ENCODE data around the gene CLBA1.

Gene CLBA1

DNA sequence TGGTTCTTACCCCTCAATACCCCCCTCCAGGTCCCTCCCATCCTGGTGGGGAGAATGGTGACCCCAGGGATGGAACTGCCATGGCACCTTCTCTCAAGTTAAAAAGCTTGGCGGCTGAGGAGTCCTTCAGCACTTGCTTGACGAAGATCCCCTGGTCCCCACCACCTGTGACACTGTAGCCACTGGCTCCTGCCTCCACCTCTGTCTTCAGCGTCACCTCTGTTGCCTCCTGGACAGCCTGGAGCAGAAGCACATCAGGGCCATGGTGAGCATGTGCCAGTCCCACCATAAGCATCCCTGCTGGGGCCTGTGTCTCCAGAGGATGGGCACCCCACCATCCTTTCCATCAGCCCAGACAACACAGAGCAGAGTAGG is 30.2 kb upstream of the CLBA1 start:
- Histone ChIP-seq H3K27ac (no peak overlapping the region), H3K4me1 (peaks cover 0 to 18% (median 0%) of the 10 kb centered on the region in 10 experiments; a peak in 7 of 20 replicates), H3K27me3 (no peaks in the 10 kb centered on the region), H4K20me1 (peaks cover 0 to 6% (median 0%) of the 10 kb centered on the region in 11 experiments; a peak in 1 of 22 replicates), H3K9me3 (replicated peaks in 1 of 11) (no peaks in the 10 kb centered on the region), H3K9ac (no peak overlapping the region), H3K36me3 (no peaks in the 10 kb centered on the region; a peak in 1 of 22 replicates), H3K4me3 (no peak overlapping the region), H3K4me2 (no peak overlapping the region)
- TF ChIP-seq Cebpa-rat (IDR thresholded peaks at IDR 0.05), result no peak

DNA sequence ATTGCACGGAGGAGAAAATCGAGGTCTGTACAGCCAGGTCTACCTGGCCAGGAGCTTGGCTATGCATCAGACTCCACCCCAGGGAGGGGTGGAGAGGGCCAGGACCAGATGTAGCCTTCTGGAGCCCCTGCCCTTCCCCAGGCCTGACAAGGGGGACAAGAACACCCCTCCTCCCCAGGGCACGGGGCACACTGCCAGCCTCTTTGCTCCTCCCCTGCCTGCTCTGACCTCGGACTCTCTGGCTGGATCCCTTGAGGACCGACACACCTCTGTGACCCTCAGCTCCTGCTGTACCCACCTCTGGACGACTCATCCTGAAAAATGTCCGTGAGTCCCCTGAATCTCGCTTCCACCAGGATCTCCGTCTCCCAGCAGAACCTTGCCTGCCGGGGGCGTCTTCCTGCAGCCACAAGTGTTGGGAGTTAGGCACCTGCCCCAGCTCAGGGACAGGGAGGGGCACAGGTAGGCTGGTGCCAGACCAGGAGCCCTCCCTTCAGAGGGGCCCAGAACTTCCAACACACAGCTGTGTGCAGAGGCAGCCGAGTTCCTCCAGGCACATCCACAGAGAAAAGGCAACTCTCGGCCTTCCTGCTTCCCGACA is 29.2 kb upstream of the CLBA1 start:
- no peak overlapping the region for H3K4me2 ChIP-seq
- H3K9me3 ChIP-seq (replicated peaks in 1 of 11), result no peaks in the 10 kb centered on the region
- H3K9ac ChIP-seq, result peak overlapping the region in 1 of 11 experiments; percentile 18; a peak in 1 of 22 replicates
- H3K27me3 ChIP-seq, result no peaks in the 10 kb centered on the region
- no peak overlapping the region for H3K27ac ChIP-seq
- H4K20me1 ChIP-seq, result peaks cover 0 to 6% (median 0%) of the 10 kb centered on the region in 11 experiments; a peak in 1 of 22 replicates
- no peak for TF ChIP-seq Cebpa-rat (IDR thresholded peaks at IDR 0.05)
- H3K36me3 ChIP-seq, result no peaks in the 10 kb centered on the region; a peak in 1 of 22 replicates
- no peak overlapping the region for H3K4me3 ChIP-seq
- peaks cover 0 to 18% (median 0%) of the 10 kb centered on the region in 10 experiments; a peak in 7 of 20 replicates for H3K4me1 ChIP-seq

DNA sequence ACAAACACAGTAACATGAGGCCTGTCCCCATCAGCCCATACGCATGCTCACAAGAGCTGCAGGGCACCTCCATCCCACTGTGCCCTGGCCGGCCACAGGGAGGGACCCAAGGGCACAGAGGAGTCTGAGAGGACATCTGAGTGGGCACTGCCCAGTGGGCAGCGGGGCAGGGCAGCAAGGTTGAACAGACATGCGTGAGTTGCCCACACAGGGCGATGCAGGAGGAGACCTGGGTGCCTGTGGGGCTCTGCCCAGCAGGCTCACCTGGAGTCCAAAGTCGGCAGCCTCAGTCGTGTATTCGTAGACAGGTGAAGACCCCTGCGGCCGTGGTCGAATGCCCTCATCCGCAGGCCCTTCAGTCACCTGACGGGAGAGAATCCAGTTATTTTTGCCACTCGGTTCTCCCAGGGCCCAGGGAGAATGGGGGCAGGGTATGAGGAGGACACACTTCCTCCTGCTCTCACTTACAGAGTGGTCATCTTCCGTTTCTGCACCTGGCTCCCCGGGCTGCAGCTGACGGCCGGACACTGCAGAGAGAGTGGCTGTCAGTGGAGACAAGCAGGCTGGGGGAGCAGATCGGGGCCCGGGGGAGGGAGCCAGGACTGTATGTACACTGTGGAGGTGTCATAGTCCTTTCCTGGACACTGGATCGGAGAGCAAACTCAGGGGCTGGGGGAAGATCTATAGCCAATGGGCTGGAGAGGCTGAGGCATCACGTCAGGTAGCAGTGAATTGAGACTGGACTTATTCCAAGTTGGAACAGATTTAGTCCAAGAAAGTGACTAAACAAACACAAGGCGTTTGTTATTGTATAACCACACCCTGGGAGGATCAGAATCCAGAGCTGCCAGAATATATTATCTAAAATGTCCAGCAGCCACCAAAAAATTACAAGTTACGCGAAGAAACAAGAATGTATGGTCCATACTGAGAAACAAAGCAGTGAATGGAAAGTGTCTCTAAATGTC is 28.2 kb upstream of the CLBA1 start:
- Histone ChIP-seq H4K20me1 (peaks cover 0 to 6% (median 0%) of the 10 kb centered on the region in 11 experiments; a peak in 1 of 22 replicates), H3K9ac (no peak overlapping the region), H3K27ac (no peak overlapping the region)

DNA sequence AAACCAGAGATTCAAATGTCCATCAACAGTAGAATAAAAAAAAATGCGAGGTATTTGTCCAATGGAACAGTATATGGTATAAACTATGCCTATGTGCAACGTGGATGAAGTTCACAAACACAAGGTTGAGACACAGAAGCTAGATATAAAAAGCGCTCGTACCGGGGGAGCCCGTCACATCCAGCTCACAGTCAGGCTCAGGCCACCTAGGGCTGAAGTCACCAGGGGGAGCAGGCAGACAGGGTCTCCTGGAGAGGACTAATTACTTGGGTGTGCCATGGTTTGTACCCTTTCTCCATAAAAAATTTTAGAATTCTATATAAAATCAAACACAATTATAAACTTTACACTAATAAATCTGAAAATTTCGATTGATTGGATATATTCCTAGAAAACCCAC is 21.0 kb upstream of the CLBA1 start:
- Histone ChIP-seq H3K36me3 (no peaks in the 10 kb centered on the region), H4K20me1 (peaks cover 0 to 16% (median 0%) of the 10 kb centered on the region in 11 experiments; a peak in 3 of 22 replicates), H3K9ac (no peak overlapping the region), H3K9me3 (replicated peaks in 1 of 11) (no peaks in the 10 kb centered on the region), H3K27ac (no peak overlapping the region), H3K4me1 (peaks cover 22 to 38% (median 28%) of the 10 kb centered on the region in 10 experiments), H3K4me3 (no peak overlapping the region), H3K27me3 (peaks cover 0 to 26% (median 0%) of the 10 kb centered on the region in 11 experiments; a peak in 5 of 22 replicates), H3K4me2 (no peak overlapping the region)
- no peak for TF ChIP-seq Cebpa-rat (IDR thresholded peaks at IDR 0.05)

More for the DNA sequence above, 28.2 kb upstream of the CLBA1 start:
- H3K4me1 ChIP-seq, result peaks cover 0 to 18% (median 0%) of the 10 kb centered on the region in 10 experiments; a peak in 7 of 20 replicates
- H3K36me3 ChIP-seq, result no peaks in the 10 kb centered on the region; a peak in 1 of 22 replicates
- H3K4me2 ChIP-seq, result no peak overlapping the region
- no peaks in the 10 kb centered on the region for H3K9me3 ChIP-seq (replicated peaks in 1 of 11)
- H3K4me3 ChIP-seq, result no peak overlapping the region
- H3K27me3 ChIP-seq, result no peaks in the 10 kb centered on the region
- TF ChIP-seq Cebpa-rat (IDR thresholded peaks at IDR 0.05), result no peak

DNA sequence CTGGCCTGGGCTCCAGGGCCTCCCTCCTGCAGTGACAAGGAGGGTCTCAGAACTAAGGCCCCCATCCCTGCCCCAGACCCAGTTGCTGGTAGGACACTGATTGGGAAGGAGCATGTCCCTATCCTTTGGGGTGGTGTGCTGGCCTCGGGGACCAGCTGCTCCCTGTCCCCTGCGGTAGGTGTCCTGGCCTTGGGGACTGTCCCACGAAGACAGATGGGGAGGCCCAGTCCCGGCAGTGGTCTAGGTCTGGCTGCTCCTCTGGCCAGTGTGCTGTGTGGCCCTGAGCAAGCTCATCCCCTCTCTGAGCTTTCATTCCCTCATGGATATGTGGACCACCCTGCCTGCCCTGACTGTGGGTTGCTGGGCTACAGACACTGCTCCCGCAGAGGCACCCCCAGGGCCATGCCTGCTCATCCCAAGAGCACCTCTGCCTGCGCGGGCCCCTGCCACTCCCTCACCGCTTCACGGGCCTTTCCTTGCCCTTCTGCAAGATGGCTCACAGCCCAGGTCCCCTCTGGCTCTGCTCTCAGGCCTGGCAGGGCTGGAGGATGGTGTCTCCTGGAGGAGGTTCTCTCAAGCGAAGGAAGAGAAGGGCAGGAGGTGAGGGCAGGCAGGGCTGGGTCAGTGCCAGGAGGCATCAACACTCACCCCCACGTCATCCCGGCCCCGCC is 19.9 kb upstream of the CLBA1 start:
- Histone ChIP-seq H3K27ac (no peak overlapping the region), H3K27me3 (peaks cover 0 to 26% (median 0%) of the 10 kb centered on the region in 11 experiments; a peak in 5 of 22 replicates), H4K20me1 (peaks cover 0 to 19% (median 0%) of the 10 kb centered on the region in 11 experiments; a peak in 3 of 22 replicates), H3K4me1 (peaks cover 29 to 39% (median 35%) of the 10 kb centered on the region in 10 experiments), H3K4me2 (no peak overlapping the region), H3K36me3 (no peaks in the 10 kb centered on the region), H3K9me3 (replicated peaks in 1 of 11) (no peaks in the 10 kb centered on the region), H3K4me3 (no peak overlapping the region), H3K9ac (no peak overlapping the region)
- TF ChIP-seq Cebpa-rat (IDR thresholded peaks at IDR 0.05), result no peak

DNA sequence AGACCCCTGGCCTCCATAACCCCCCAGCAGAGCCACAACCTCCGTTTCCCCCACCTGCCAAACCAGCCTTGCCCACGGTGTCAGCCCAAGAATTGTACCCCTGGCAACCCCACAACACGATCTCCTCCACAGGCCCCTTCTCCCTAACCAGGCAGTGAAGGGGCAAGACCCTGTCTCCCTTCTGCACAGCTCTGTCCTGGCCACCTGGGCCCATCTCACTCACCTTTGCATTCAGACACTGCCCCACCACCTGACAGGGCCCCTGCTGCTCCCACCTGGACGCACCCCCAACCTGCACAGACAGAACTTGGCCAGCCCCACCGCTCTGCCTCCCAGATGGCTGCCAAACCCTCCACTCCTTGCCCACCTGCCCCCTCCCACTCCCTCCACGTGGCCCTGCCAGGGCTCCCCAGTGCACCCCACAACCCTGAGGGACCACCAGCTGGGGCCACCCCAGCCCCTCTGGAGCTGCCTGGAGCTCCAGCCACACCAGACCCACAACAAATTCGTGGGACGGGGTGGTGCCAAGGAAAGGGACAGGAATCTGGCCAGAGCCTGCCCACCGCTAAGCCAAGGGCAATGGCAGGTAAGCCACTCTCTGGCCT is 19.2 kb upstream of the CLBA1 start:
- no peaks in the 10 kb centered on the region for H3K36me3 ChIP-seq
- H3K9me3 ChIP-seq (replicated peaks in 1 of 11), result no peaks in the 10 kb centered on the region
- TF ChIP-seq Cebpa-rat (IDR thresholded peaks at IDR 0.05), result no peak
- peaks cover 0 to 25% (median 0%) of the 10 kb centered on the region in 11 experiments; a peak in 3 of 22 replicates for H4K20me1 ChIP-seq
- no peak overlapping the region for H3K9ac ChIP-seq
- H3K27ac ChIP-seq, result no peak overlapping the region
- H3K4me2 ChIP-seq, result peak overlapping the region in 9 of 11 experiments; percentile 74 to 95 (median 88); a peak in 10 of 22 replicates
- peaks cover 0 to 26% (median 0%) of the 10 kb centered on the region in 11 experiments; a peak in 5 of 22 replicates for H3K27me3 ChIP-seq
- H3K4me3 ChIP-seq, result no peak overlapping the region
- H3K4me1 ChIP-seq, result peaks cover 29 to 45% (median 37%) of the 10 kb centered on the region in 10 experiments

DNA sequence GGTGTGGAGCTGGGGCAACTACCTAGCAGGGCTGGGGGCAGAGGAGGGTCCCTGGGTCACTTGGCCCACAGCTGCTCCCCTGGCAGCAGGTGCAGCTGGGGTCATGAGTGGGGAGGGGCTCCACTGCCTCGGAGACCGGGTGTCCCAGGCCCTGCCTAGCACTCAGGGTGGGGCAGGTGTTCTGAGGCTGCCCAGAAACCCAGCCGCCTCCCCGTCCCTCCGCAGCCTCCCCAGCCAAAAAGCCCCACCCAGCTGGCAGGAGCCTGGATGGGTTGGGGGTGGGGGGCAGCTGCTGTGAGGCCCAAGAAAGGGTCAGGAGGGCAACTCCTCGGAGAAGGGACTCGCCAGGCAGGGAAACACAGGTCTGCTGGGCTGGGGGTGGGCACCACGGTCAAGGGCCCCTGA is 18.6 kb upstream of the CLBA1 start:
- peak overlapping the region in 1 of 10 experiments; percentile 48; a peak in 3 of 20 replicates for H3K4me3 ChIP-seq
- no peak overlapping the region for H3K27ac ChIP-seq
- peaks cover 29 to 50% (median 42%) of the 10 kb centered on the region in 10 experiments for H3K4me1 ChIP-seq
- TF ChIP-seq Cebpa-rat (IDR thresholded peaks at IDR 0.05), result no peak
- H4K20me1 ChIP-seq, result peaks cover 0 to 25% (median 0%) of the 10 kb centered on the region in 11 experiments; a peak in 3 of 22 replicates
- H3K4me2 ChIP-seq, result peak overlapping the region; percentile 74 to 95 (median 88)
- peaks cover 0 to 26% (median 0%) of the 10 kb centered on the region in 11 experiments; a peak in 5 of 22 replicates for H3K27me3 ChIP-seq
- H3K36me3 ChIP-seq, result no peaks in the 10 kb centered on the region
- no peaks in the 10 kb centered on the region for H3K9me3 ChIP-seq (replicated peaks in 1 of 11)
- peak overlapping the region in 8 of 11 experiments; percentile 26 to 63 (median 39); a peak in 6 of 22 replicates for H3K9ac ChIP-seq
